Measurements from ENCODE around the gene SARDH. TPM values are rescaled to one million over a fixed set of nuclear protein-coding genes. Genes with fewer than 3 reads are reported as not detected.

The SARDH gene
- total and polyA plus RNA-seq, 12 donors = 0.81 to 9.6 (median 3.0) TPM

DNA sequence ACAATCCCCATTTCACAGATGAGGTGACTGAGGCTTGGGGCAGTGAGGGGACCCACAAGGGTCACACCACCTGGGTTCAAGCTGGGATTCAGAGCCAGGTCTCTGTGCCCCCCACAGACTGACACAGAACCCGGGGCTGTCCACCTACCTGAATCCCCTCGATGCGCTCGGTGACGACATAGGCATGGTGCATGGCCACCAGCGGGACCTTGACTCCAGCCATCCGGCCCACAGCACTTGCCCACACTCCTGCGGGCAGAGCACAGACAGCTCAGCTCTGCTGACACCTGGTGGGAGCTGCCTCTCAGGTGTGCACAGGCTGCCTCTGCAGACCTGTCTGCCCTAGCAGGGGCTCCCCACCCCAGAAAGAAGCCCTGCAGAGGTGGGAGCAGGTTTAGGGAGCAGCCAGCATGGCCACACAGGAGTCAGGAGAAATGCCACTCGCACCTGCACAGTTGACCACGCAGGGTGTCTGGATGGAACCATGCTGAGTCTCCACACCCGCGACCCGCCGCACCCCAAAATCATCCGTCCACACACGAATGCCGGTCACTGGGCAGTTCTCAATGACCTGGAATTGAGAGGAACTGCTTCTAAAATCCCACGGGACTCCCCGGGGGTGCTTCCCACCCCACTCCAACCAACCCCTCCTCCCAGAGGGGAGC is 8.4 kb downstream of the SARDH start:
- H3K36me3 ChIP-seq (replicated peaks in 1 of 2) = no peaks in the 10 kb centered on the region
- H3K4me3 ChIP-seq = no peak overlapping the region
- no peaks in the 10 kb centered on the region for H3K4me1 ChIP-seq (replicated peaks in 1 of 2)
- no peak overlapping the region for H3K27ac ChIP-seq
- 67 to 100% (median 86%) methylated on average over 2 to 19 of the region's 19 CpGs for WGBS, 4 donors
- TF ChIP-seq POLR2A (IDR thresholded peaks at IDR 0.05) = no peak
- TF ChIP-seq CTCF (IDR thresholded peaks at IDR 0.05) = no peak
- H3K27me3 ChIP-seq = no peaks in the 10 kb centered on the region
- intact Hi-C loops (cut with DNase I) = loop anchor here (10.0 kb wide), 2 partner anchors 135 to 195 kb away; partner anchors contain the start of gene ADAMTSL2 (in 1 of the 2)
- DNase-seq = peak in 3 of 7 donors; percentile 8 to 44 (median 13)
- no peaks in the 10 kb centered on the region for H3K9me3 ChIP-seq (replicated peaks in 1 of 3)

GRCh38 chr9:133728856-133729616 is 9.1 kb downstream of the SARDH start:
- peak in 2 of 7 donors; percentile 7 to 13 for DNase-seq
- Histone ChIP-seq H3K36me3 (replicated peaks in 1 of 2) (no peaks in the 10 kb centered on the region), H3K27ac (no peak overlapping the region), H3K27me3 (no peaks in the 10 kb centered on the region), H3K4me1 (replicated peaks in 1 of 2) (no peaks in the 10 kb centered on the region), H3K4me3 (no peak overlapping the region), H3K9me3 (replicated peaks in 1 of 3) (no peaks in the 10 kb centered on the region)
- intact Hi-C loops (cut with DNase I) = loop anchor here (10.0 kb wide), 2 partner anchors 134 to 194 kb away; partner anchors contain the start of gene ADAMTSL2 (in 1 of the 2)
- WGBS, 4 donors = 63 to 80% (median 67%) methylated on average over 5 to 10 of the region's 10 CpGs
- TF ChIP-seq CTCF (IDR thresholded peaks at IDR 0.05) (no peak), POLR2A (IDR thresholded peaks at IDR 0.05) (no peak)

- Histone ChIP-seq H3K4me3 (no peak overlapping the region), H3K4me1 (replicated peaks in 1 of 2) (no peaks in the 10 kb centered on the region), H3K9me3 (replicated peaks in 1 of 3) (no peaks in the 10 kb centered on the region), H3K27ac (no peak overlapping the region), H3K27me3 (no peaks in the 10 kb centered on the region), H3K36me3 (replicated peaks in 1 of 2) (no peaks in the 10 kb centered on the region)
- intact Hi-C loops (cut with DNase I) = loop anchor here (10.0 kb wide), 2 partner anchors 133 to 193 kb away; partner anchors contain the start of gene ADAMTSL2 (in 1 of the 2)
- WGBS, 4 donors = 68 to 89% (median 83%) methylated on average over 9 to 18 of the region's 18 CpGs
- peak in 2 of 7 donors; percentile 13 to 40 for DNase-seq
- TF ChIP-seq POLR2A (IDR thresholded peaks at IDR 0.05) = no peak
- no peak for TF ChIP-seq CTCF (IDR thresholded peaks at IDR 0.05)
Measured at GRCh38 chr9:133727876-133728441, 10.2 kb downstream of the SARDH start.

DNA sequence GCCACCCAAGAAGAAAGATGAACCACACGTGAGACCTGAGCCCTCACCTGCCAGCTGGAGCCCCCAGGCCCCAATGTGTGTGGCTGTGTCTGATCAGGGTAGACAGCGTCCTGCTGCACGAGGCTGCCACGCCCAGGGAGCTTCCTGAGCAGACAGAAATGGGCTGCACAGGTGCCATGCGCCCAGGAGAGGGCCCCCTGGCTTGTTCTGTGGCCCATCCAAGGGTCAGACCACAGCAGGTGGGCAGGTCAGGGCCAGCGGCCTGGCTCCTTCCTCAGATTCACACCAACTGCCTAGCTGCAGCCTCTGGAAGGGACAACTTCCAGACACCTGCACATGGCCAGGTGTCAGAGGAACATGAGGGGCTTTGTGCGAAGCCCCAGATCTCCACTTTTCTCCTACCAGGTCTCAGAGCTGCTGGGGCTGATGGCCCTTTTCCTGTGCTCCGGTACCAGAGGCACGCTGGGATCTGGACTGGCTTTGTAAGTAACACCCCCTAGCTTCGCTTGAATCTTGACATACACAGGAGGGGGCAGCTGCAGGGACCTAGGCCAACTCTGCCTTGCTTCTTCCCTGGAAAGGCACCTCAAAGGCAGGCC is 10.8 kb downstream of the SARDH start:
- no peaks in the 10 kb centered on the region for H3K27me3 ChIP-seq
- intact Hi-C loops (cut with DNase I) = loop anchor here (10.0 kb wide), 2 partner anchors 133 to 193 kb away; partner anchors contain the start of gene ADAMTSL2 (in 1 of the 2)
- H3K4me3 ChIP-seq = no peak overlapping the region
- no peak overlapping the region for H3K27ac ChIP-seq
- TF ChIP-seq POLR2A (IDR thresholded peaks at IDR 0.05) (no peak), CTCF (IDR thresholded peaks at IDR 0.05) (no peak)
- WGBS, 4 donors = 61 to 91% (median 69%) methylated on average over 4 to 10 of the region's 10 CpGs
- no peaks in the 10 kb centered on the region for H3K9me3 ChIP-seq (replicated peaks in 1 of 3)
- DNase-seq = peak in 2 of 7 donors; percentile 3 to 39
- no peaks in the 10 kb centered on the region for H3K36me3 ChIP-seq (replicated peaks in 1 of 2)
- H3K4me1 ChIP-seq (replicated peaks in 1 of 2) = no peaks in the 10 kb centered on the region
